ENCODE measurements around the gene ESPN.

The ESPN gene

DNA sequence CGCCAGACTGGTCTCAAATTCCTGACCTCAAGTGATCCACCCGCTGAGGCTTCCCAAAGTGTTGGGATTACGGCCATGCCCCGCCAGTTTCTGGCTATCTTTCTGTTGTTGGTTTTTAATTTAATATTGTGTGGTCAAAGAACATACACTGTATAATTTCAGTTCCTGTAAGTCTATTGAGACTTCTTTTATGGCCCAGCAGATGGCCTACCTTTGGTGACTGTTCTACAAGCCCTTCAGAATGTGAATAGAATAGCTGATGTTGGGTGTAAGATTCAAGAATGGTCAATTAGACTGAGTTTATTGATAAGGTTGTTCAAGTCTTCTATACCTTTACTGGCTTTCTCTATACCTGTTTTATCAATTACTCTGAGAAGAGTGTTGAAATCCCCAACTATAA is 15.5 kb upstream of the ESPN start:
- no peak for DNase-seq

DNA sequence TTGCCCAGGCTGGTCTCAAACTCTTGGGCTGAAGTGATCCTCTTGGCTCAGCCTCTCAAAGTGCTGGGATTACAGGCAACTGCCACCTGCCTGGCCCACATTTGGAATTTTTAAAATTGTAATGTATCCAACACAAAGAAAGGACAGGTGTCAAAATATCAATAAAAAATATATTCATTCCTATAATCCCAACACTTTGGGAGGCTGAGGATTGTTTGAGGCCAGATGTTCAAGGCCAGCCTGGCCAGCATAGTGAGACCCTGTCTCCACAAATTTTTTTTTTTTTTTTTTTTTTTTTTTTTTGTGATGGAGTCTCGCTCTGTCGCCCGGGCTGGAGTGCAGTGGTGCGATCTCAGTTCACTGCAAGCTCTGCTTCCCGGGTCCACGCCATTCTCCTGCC is 14.8 kb upstream of the ESPN start:
- DNase-seq, result no peak

DNA sequence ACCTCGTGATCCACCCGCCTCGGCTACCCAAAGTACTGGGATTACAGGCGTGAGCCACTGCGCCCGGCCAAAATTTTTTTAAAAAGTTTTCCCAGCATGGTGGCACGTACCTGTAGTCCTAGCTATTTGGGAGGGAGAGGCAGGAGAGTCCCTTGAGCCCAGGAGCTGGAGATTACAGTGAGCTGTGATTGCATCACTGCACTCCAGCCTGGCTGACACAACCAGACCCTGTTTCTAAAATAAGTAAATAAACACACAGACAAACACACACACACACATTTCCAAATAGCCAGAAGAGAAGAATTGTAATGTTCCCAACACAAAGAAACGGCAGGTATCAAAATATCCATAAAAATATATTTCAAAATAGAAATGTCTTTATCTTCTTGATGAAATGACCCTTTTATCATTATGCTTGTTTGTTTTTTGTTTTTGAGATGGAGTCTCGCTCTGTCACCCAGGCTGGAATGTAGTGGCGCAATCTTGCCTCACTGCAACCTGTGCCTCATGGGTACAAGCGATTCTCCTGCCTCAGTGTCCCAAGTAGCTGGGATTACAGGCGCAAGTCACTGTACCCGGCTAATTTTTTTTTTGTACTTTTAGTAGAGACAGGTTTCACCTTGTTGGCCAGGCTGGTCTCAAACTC is 14.2 kb upstream of the ESPN start:
- no peak for DNase-seq

DNA sequence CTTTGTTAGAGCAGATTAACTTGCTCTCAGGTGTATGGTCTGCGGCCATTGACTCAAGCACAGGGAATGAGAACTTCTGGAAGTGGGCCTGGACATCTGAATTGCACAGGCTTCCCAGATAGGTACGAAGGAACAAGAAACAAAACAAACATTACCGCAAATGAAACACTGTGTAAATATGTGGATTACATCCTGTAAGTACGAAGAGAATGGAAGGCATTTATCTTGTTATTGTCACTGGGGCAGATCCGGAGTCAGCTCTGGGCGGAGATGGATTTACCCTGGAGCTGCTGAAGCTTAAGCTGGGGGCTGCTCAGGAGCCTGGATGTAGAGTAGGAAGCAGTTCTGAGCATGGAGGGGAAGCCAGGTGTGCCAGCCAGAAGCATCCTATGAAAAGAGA is 11.7 kb upstream of the ESPN start:
- DNase-seq, result no peak

DNA sequence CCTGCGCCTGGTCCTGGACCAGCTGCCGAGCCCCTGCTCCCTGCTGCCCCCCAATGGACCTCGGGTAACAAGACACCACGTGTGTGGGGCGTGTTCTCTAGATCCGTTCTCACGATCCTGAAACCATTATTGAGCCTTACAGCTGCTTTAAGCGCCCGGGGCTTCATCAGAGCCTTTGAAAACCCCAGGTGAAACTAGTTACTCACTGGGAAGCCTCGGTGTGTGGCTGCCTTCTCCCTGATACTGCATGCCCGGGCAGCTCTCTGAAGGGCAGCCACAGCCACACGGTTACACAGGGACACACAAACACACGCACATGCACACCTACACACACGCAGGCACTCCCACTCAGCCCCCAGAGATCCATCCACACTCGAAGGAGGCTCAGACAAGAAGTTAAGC is 10.1 kb upstream of the ESPN start:
- peak; percentile 34 to 44 for DNase-seq

DNA sequence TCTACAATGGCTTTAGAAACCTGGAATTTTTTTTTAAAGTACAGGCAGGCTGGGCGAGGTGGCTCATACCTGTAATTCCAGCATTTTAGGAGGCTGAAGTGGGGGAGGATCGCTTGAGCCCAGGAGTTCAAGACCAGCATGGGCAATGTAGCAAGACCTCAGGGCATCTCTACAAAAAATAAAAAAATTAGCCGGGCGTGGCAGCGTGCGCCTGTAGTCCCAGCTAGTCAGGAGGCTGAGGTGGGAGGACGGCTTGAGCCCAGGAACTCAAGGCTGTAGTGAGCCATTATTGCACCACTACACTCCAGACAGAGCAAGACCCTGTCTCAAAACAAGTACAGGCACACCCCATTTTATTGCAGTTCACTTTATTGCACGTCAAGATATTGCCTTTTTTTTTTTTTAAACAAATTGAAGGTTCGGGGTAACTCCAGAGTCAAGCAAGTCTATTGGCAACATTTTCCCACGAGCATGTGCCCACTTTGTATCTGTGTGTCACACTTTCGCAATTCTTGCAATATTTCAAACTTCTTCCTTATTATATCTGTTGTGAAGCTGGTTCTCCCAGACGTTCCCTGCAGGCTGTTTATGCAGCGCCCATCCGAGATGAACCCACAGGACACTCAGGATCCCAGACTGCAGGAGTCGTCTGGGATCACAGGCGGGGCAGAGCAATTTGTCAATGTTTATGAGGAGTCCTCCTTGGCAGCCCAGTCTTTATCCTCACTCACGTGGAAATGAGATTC is 9.5 kb upstream of the ESPN start:
- DNase-seq, result no peak

DNA sequence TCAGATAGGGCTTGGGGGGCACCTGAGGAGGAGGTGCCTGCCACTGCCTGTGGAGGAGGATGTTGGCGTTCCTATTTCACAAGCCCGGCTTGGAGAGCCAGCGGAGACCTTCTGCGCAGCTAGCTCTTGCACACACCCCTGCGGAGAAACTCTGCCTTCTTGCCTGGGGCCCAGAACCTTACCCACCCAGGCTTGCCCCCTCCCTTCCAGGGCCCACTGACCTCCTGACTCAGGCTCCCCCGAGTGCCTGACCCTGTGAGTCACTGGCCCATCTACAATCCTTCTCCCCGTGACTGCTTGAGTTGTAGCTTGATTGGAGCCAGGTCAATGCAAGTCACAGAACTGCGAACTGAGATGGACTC is 8.3 kb upstream of the ESPN start:
- no peak for DNase-seq

DNA sequence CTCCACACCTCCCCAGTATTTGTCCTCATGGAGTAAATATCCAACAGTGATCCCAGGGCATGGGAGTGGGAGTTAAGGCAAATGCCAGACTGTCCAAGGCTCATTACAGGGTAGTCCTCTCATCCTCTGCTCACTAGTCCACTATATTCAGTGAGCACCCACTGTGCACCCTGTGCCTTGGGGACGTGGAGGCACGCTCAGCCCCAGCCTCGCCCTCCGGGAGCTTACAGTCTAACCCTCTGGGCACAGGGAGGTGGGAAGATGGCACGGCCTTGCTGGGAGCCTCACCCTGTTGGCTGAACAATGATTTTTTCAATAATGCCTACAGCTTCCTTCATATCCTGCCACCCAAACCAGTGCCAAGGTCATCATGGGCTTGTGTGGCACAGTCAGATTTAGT is 7.7 kb upstream of the ESPN start:
- no peak for DNase-seq

DNA sequence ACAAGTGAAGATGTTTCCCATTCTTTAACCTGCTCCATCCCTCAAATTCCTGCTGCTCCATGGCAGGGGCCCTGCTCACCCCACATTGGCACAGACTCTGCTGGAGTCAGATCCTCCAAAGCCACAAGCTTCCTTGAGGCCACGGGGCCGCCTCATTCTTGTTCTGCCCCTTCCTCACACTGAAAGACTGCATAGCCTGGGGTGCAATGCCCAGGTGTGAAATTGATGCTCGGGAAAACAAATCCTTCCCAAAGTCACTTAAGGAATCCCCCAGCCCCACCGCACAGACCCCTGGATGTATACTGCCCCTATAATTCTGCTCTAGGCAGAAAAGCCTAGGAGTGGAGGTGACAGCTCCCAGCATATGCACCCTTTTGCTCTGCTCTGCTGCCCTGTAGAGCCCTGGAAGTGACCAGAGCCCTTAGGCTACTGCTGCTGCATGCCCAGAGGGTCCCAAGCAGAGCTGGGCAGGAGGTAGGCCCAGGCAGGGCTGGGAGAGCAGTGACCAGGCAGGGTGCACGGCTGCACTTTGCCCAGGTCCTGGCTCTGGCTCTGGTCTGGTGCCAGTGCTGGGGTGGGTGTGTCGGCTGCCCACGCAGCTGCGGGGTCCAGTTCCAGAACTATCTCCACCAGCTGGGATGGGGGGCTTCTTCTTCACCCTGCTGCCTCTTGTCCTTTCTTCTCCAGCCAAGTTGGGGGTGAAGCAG is 6.5 kb upstream of the ESPN start:
- no peak for DNase-seq

DNA sequence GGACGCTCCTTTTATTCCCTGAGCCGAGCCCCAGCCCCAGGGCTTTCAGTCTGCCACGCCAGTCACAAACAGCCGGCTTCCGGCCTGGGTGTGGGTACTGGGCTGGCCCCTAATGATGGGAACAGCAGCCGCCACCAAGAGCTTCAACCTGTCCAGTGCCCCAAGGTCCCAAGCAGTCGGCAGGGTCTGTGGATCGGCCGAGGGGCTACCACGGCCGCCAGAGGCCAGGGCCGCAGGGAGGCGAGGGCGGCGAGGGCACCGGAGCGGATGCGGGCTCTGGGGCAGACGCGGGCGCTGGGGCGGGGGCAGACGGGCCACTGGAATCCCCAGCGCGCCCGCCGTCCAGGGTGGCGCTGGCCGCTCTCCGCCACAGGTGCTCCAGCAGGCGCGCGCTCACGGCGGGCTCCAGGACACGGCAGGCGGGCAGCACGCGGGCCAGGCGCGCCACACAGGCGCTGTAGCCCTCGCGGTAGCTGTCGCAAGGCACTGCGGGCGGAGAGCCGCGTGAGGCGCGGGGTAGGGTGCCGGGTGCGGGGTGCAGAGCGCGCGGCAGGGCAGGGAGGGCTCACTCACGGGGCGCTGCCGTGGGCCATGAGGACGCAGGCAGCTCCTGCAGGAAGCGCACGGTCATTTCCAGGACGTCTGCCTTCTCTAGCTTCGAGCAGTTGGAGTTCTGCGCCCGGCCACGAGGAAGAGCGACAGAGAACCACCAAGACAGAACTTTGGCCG is 5.7 kb upstream of the ESPN start:
- DNase-seq, result no peak

DNA sequence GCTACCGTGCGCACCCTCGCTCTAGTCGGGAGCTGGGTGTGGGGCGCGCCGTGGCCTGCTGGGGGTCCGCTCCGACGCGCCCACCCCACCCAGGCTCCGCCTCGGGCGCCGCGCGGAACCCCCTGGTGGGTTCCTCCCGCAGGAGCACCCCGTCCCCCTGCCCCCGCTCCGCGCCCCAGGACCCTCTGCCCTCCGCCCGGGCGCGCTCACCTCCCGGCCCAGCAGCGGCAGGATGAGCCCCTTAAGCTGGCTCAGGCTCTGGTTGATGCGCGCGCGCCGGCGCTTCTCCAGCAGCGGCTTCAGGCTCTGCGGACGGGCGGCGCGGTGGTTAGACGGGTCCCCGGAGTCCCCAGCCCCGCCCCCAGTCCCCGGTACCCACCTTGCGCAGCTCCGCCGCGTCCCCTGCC is 5.2 kb upstream of the ESPN start:
- no peak for DNase-seq

DNA sequence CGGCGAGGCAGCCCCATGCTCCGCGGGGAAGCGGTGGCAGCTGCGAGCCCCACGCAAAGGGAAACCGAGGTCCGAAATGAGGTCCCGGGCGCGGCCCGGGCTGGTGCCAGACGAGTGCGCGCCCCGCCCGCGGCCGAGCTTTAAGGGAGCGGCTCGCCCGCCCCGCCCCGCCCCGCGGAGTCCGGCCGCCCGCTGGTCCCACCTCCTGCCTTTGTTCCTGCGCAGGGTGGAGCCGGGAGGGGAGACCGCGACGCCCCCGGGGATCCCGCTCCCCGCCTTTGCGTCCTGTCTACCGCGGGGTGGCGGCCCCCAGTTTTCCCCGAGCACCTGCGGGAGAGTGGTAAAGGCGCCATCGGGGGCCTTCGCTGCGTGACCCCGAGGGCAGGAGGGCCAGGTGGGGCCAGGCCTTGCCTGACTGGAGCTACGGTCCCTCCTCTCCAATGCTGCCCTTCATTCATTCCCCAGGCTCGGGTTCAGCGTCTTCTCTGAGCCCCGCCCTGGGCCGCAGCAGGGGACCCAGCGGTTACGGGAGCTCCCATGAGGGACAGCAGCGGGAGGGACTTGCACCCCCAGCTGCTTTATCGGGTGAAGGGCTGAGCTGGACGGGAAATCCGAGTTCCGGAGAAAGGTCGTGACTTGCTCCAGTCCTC is 4.6 kb upstream of the ESPN start, which contains the start of gene HES2:
Gene HES2, minus strand, starts transcription at position 116 of the 650 bp plus-strand sequence. Its CDS starts 99 bp downstream, at position 17.
- no peak for DNase-seq

DNA sequence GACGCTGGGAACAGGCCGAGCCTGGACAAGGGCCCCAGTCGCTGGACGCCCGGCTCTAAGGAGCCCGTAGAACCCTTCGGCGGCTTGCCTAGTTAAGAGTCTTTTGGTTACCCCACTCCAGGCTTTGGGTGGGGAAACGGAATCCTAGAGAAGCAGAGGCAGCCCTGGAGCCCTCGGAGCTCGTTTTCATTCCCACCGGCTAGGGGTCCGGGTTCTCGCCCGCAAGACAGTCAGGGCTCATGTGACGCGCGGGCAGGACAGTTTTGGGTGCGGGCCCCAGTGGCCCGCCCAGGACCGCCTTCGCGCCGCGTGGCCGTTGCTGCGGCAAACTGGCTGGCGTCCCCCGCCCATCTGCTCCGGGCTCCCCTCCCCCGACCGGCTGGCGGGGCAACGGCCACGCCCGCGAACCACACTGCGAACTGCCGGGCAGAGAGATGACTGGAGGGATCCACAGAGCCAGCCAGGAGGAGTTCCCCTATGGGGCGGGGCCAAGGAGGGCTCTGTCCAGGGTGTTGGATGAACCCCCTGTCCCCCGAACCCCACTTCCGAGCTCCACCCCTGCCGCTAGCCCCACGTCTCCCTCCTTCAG is 4.0 kb upstream of the ESPN start:
- no peak for DNase-seq

DNA sequence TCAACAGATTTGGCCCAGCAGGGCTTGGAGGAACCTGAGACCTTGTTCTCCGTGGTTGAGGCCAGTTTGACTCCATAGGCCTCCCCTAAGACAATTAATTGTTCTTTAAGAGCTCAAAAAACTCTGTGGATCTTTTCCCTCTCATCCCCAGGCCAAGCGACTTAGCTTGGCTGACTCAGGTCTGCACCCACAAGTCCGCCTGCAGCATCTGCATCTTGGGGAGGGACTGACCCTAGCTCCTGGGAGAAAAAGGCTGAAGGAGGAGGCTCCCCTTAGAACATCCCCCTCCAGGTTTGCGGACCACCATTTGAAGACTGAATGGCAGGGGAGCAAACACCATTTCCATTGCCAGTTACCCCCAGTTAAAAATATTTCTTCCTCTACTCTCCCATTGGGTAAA is 3.3 kb upstream of the ESPN start:
- DNase-seq, result no peak

DNA sequence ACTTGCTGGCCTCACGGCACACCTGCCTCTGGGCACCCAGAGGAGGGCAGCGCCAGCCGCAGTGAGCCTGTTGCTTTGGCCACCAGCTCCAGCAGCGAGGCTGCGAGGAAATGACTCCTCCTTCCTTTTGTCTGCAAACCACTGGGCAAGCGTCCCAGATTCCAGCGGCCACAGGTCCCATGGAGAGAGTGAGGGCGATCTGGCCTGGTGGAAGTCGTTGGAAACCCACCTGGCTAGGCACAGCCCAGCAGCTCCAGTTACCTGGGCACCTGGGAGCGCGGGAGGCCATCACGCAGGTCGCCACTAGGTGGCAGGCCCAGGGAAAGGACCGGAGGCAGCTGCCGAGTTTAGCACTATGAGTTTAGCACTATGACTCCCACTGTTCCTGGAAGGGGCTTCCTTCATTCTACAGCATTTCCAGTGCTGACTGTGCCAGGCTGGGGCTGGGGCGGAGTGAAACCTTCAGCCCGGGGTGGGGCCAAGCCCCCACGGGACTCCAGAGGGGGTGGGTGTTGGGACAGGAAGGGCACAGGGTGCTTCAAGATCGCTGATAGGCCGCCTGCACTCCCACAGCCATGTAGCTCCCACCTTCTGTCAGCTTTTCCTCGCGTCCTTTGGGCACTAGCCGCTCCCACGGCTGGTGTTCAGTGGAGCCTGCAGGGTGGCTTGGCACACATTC is 1.1 kb upstream of the ESPN start:
- DNase-seq, result peak; percentile 69 to 70

DNA sequence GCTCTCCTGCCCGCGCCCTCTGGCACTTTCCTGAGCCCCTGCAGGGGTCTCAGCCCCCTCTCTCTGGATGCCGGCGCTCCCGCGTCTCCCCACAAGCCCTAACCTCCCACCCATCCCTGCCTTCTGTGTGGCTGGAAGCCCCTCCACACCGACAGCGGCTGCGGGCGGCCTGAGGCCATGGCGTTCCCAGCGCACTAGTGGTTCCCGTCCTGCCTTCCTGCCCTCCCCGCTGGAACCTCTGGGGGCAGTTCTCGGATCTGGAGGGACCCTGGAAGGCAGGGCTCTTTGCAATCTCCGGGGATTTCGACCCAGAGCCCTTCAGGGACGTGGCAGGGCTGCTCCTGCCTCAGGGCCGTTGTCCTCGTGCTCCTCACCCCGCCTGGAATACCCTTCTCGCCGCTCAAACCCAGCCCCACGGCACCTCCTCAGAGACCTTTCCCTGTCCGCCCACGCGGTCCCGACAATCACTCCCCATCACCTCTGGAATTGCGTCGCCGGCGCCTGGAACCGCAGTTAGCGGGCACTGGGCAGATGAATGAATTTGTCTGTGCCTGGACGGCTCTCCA is 493 bp upstream of the ESPN start:
- no peak for DNase-seq

DNA sequence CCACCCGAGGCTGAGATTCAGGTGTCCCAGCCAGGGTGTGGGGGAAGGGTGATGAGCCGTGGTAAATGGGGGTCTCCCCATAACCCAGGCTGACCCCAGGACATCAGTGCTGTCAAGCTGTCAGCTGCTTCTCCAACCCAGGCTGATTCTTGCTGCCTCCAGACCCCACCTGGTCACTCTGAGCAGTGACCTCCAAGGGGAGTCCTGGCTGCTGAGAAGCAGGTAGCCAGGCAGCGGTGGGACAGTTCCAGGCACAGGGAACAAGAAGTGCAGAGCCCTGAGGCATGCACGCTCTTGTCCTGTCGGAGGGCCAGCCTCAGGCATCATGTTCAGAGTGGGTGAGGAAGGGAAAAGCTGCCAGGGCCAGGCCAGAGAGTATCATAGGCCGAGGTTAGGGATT is 1.1 kb downstream of the ESPN start:
- no peak for DNase-seq

DNA sequence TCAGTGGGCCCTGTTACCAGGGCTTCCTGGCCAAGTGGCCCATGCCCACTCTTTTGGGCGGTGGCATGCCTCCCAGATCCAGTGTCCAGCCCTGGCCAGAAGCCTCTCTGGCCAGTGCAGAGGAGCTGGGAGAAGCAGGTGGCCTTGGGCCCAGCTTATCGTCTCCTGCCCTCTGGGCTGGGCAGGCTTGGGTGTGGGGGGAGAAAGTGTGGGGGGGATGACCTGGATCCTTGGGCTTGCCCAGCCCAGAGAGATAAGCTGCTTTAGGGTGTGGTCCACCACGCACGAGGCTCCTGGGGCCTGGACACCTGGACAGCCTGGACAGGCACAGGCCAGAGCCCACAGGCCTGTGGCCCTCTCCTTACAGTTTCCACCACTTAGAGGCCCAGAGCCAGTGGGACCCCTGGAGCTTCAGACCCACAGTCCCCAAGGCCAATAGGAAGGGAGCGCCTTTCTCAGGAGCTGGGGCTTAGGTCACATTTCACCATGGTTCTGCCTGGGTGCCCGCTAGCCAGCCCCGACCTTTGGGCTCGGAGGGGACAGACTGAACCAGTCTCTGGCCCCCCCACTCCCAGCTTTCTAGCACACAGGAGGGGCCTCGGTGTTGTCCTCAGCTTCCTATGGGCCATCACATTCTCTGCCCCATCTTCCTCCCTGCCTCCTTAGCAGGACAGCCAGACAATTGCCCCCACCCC is 1.8 kb downstream of the ESPN start:
- no peak for DNase-seq

DNA sequence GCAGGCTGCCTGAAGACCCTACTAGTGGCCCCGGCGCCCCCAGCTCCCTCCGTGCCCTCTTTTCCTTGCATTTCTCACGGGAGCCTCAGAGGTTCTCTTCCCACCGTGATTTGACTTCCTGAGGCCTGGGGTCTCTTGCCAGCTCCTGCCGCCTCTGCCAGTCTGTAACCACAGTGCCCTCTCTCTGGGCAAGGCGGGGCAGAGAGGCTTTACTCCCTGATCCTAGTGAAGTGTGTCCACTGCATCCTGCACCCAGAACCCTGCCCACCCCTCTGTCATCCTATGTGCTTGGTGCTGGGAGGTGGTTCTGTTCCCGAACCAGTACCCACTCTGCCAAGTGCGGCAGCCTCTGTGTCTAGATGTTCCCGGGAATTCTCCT is 2.4 kb downstream of the ESPN start:
- no peak for DNase-seq

DNA sequence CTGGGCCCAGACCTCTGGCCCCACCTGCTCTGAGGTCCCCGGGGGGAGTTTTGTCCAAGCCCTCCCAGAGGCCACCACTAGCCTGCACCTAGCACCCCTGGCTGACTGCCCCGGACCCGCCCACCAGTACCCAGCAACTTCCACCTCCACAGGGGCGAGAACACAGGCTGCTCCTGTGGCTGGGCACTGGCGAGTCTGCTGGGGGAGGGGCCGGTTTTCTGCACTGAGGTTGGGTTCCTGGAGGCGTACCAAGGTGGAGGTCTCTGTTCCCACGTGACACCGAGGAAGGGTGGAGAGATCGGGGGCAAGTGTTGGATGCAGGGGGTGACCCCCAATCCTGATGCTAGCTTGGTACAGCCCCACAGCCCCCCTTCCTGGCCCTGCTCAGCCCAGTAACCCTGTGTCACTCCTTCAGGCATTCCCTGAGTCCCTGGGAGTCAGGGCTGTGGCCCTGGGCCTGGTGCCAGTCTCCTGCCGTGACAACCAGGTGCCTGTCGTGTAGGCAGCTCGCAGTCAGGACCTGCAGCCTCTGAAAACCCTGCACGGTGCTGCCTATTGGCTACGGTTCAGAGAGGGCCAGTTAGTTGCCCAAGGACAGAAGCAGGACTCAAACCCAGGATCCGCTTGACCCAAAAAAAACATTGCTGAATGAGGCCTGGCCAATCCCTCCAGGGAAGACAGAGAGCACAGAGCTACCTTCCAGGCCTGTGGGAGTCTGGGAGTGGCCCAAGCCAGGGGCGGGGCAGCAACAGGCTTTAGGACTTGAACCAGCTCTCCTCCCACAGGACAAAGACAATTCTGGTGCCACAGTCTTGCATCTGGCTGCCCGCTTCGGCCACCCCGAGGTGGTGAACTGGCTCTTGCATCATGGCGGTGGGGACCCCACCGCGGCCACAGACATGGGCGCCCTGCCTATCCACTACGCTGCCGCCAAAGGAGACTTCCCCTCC is 3.1 kb downstream of the ESPN start:
- DNase-seq, result no peak

Data from stimulated activated CD4-positive, alpha-beta T cell treated with anti-CD3 and anti-CD28 coated beads, Interleukin-4, amount 100 ng/mL, for 4 hours (primary cell).